Natural killer cell treated with Interleukin-12 subunit alpha and Interleukin-12 subunit beta and Interleukin-15 and Interleukin-18, amount 100 ng/mL, for 72 hours (primary cell): Measurements from ENCODE around the gene PPP4R1. TPM values are rescaled to one million over a fixed set of nuclear protein-coding genes. Genes with fewer than 3 reads are reported as not detected.

Experiments
- ATAC-seq, 2 donors: fragments of 150-1000 bp; cut with Tn5 transposase in 1 of 2; sonication (Bioruptor Pico), chemical (Tn5 transposase) in 1 of 2; 2 replicates each; pipeline ENCODE4 v1.10.0; 2021
- DNase-seq: peaks from one replicate; pipeline ENCODE4 v3.0.0; 2022; ENCODE audit warnings: low spot score
- H3K27ac Mint-ChIP-seq, 2 donors: 1 replicate in 1 of 2; 2 replicates in 1 of 2; pipeline ENCODE4 v1.8.0; 2022; ENCODE audit warnings: mixed read lengths in 2 of 2, mild to moderate bottlenecking in 1 of 2, moderate library complexity in 1 of 2
- H3K27me3 Mint-ChIP-seq, 2 donors: 1 replicate in 1 of 2; 2 replicates in 1 of 2; pipeline ENCODE4 v1.8.0; 2022; ENCODE audit warnings: mixed read lengths in 2 of 2
- H3K36me3 Mint-ChIP-seq: one replicate; pipeline ENCODE4 v1.8.0; 2022; ENCODE audit warnings: mixed read lengths
- H3K4me1 Mint-ChIP-seq, 2 donors: 1 replicate in 1 of 2; 2 replicates in 1 of 2; pipeline ENCODE4 v1.8.0; 2022; ENCODE audit warnings: low read depth in 2 of 2, mixed read lengths in 2 of 2, mild to moderate bottlenecking in 1 of 2
- H3K4me3 Mint-ChIP-seq: one replicate; pipeline ENCODE4 v1.8.0; 2022; ENCODE audit warnings: mixed read lengths
- H3K9me3 Mint-ChIP-seq: 2 replicates; pipeline ENCODE4 v1.8.0; 2022; ENCODE audit warnings: mixed read lengths
- total RNA-seq, 2 donors: library from RNA; stranded (reverse); gene quantifications; one replicate each; pipeline ENCODE4 v1.2.3, GENCODE V29; 2022

Gene PPP4R1
- total RNA-seq, 2 donors from 2014 or later, result 53.9 to 65.5 TPM

DNA sequence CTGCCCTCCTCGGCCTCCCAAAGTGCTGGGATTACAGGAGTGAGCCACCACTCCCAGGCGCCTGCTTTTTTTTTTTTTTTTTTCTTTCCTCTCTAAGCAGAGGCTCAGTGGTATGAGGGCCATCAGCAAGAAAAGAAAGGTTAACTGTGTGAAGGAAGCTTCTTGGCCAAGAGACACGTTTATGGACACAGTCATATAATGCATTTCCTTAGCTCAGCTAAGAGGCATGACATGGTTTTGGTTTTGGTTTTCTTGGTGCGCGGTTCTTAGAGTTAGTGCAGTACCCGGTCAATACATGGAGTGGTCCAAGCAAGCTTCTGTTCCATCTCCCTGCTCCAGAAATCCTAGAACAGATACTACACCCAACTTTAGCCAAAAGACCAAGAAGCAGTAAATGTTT lies 96.5 kb downstream of the PPP4R1 start:
- ATAC-seq (peak; percentile 48 to 69), DNase-seq (no peak)
- H3K27me3 Mint-ChIP-seq, result no peaks in the 10 kb centered on the region
- H3K36me3 Mint-ChIP-seq, result peaks cover 11% of the 10 kb centered on the region
- H3K27ac Mint-ChIP-seq, result no peak overlapping the region
- H3K4me3 Mint-ChIP-seq, result no peak overlapping the region
- H3K4me1 Mint-ChIP-seq, result peaks cover 5 to 19% of the 10 kb centered on the region in 2 donors
- H3K9me3 Mint-ChIP-seq, result no peaks in the 10 kb centered on the region

GRCh38 chr18:9516437-9517064 lies 97.8 kb downstream of the PPP4R1 start:
- H3K4me1 Mint-ChIP-seq, result peaks cover 5 to 19% of the 10 kb centered on the region in 2 donors
- DNase-seq (no peak), ATAC-seq (peak; percentile 60 to 68)
- H3K4me3 Mint-ChIP-seq, result no peak overlapping the region
- H3K36me3 Mint-ChIP-seq, result peaks cover 7% of the 10 kb centered on the region
- H3K27ac Mint-ChIP-seq, result peak overlapping the region; percentile 54 to 76
- no peaks in the 10 kb centered on the region for H3K9me3 Mint-ChIP-seq
- no peaks in the 10 kb centered on the region for H3K27me3 Mint-ChIP-seq

DNA sequence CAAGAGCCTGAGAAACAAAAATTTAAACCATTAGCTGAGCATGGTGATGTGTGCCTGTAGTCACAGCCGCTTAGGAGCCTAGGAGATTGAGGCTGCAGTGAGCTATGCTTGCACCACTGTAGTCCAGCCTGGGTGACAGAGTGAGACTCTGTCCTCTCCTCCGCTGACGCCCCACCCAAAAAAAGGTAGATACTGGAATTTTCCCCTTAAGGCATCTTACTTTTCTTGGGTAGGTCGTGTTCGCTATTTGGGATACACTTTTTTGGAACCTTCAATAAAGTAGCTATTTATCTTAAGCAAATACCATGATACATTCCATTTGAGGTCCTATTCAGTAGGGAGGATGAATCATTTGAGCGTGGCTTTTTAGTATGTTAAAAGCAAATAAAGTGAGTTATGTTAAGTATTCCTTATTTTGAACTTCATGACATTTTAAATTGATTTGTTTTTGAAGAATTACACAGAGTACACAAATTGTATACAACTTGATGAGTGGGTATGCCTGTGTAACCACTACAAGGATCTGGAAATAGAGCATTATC lies 100.3 kb downstream of the PPP4R1 start:
- no peak for DNase-seq
- peak overlapping the region in 1 of 2 donors; percentile 31 for H3K27ac Mint-ChIP-seq
- peaks cover 8 to 16% of the 10 kb centered on the region in 2 donors for H3K4me1 Mint-ChIP-seq
- H3K36me3 Mint-ChIP-seq, result peaks cover 7% of the 10 kb centered on the region
- H3K9me3 Mint-ChIP-seq, result no peaks in the 10 kb centered on the region
- ATAC-seq, result no peak
- no peak overlapping the region for H3K4me3 Mint-ChIP-seq
- no peaks in the 10 kb centered on the region for H3K27me3 Mint-ChIP-seq

- DNase-seq (no peak), ATAC-seq (no peak)
- Mint-ChIP-seq H3K4me3 (no peak overlapping the region), H3K27me3 (no peaks in the 10 kb centered on the region), H3K27ac (no peak overlapping the region), H3K9me3 (no peaks in the 10 kb centered on the region), H3K4me1 (peaks cover 9 to 19% of the 10 kb centered on the region in 2 donors), H3K36me3 (peaks cover 1% of the 10 kb centered on the region)
These were observed 105.8 kb downstream of the PPP4R1 start for GRCh38 chr18:9508446-9509025.

DNA sequence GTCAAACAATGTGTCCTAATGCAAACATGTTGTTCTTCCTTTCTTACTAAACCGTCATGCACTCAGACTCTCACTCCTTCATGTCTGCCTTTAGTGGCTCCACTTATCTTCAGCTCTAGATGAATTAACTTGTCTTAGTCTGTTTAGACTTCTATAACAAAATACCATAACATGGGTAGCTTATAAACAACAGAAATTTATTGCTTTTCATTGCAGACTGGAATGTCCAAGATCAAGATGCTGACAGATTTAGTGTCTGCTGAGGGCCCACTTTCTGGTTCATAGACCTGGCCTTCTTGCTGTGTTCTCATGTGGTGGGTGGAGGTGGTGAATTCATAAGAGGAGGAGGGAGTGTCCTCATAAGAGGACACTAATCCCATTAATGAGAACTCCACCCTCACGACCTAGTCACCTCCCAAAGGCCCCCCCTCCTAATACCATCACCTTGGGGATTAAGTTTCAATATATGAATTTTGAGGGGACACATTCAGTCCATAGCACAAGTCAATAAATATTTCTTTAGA lies 106.7 kb downstream of the PPP4R1 start:
- Mint-ChIP-seq H3K4me3 (no peak overlapping the region), H3K4me1 (peaks cover 9 to 19% of the 10 kb centered on the region in 2 donors), H3K27me3 (no peaks in the 10 kb centered on the region), H3K27ac (peak overlapping the region in 1 of 2 donors; percentile 59), H3K9me3 (peaks cover 5% of the 10 kb centered on the region), H3K36me3 (peaks cover 7% of the 10 kb centered on the region)
- DNase-seq, result no peak
- ATAC-seq, result no peak

- H3K27ac Mint-ChIP-seq, result no peak overlapping the region
- H3K9me3 Mint-ChIP-seq, result peaks cover 5% of the 10 kb centered on the region
- H3K4me1 Mint-ChIP-seq, result peaks cover 9 to 23% of the 10 kb centered on the region in 2 donors
- ATAC-seq, result no peak
- H3K4me3 Mint-ChIP-seq, result no peak overlapping the region
- no peaks in the 10 kb centered on the region for H3K27me3 Mint-ChIP-seq
- H3K36me3 Mint-ChIP-seq, result peaks cover 13% of the 10 kb centered on the region
- no peak for DNase-seq
These were observed 108.1 kb downstream of the PPP4R1 start for GRCh38 chr18:9506046-9506792.

Other genes starting within 250 kb of the PPP4R1 start
- gene RALBP1, start 139.0 kb downstream of the PPP4R1 start, total RNA-seq, result 10 to 100 TPM; 51.0 to 64.3 TPM
- gene RAB31, start 93.7 kb upstream of the PPP4R1 start, total RNA-seq, result 1 to 10 TPM; 1.7 to 6.9 TPM